GM18861 (cell line): ENCODE results near the gene NUP205.

Experiments used
- ATAC-seq: cut with Tn5 transposase; IDR thresholded peaks from one replicate; pipeline ENCODE4 v1.9.1; 2021; ENCODE audit not compliant: unreplicated experiment

Gene NUP205

DNA sequence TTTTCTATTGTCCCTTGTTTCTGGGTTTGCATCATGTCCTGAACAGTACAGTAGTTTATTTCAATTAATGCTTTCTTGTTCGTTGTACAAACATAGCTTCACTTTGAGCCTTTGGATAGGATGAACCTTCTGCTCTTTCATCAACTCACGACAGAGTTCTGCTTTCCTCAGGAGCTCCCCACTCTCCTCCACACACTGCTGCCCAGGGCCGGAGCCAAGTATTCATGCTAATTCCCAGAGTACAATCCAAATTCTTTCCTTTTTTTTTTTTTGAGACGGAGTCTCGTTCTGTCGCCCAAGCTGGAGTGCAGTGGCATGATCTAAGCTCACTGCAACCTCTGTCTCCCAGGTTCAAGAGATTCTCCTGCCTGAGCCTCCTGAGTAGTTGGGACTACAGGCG lies 7.5 kb upstream of the NUP205 start:
- ATAC-seq: no peak

DNA sequence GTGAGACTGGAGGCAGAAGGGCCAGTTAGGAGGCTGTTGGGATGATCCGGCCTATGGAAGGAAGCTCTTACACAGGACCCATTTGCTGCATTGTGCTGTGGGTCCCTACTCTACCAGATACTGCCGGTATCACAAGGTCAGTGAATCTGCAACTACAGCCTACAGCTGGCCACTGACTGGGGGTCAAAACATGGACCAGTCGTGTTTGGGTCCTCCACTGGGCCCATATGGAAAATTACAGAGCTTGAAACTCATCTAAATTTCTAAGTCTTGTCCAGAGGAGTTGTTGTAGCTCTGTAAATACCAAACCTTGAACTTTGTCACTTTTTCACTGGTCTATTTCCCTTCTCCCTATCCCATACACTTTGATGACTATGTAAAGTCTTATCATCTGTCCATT lies 5.6 kb upstream of the NUP205 start:
- ATAC-seq: no peak

DNA sequence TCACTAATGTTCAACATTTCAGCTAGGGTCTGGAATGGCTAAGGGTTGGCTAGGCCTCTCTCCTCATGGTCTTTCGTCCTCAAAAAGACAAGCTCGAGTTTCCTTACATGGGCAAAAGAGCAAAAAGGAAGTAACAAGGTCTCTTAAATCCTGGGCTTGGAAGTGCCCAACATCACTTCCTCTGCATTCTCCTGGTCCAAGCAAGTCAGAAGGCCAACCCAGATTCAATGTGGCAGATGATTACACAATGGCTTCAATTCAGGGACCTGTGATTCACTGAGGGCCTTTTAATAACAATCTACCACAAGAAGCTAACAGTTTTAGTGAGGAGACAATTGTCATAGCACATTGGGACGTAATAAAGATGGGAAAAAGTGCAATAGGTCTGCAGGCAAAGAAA lies 4.4 kb upstream of the NUP205 start:
- no peak for ATAC-seq

DNA sequence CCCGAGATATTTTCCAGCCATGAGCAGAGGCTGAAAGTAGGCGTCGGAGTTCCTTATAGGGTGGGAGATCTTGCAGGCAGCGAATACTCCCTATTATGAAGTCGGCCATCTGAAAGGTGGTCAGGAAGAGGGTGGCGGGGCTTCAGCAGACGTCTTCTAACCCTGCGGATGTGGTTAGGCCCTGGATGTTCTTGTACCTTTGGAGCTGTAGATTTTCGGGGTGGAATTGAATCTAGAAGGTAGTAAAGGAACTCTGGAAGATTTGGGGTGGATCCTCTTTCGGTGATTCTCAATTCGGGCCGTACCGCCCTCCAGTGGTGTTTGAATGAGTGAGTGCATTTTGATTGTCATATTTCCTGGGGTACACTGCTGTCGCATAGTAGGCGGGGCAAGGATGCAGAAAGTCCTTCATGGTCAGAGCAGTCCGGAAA lies 635 bp downstream of the NUP205 start:
- ATAC-seq: peak; percentile 81

DNA sequence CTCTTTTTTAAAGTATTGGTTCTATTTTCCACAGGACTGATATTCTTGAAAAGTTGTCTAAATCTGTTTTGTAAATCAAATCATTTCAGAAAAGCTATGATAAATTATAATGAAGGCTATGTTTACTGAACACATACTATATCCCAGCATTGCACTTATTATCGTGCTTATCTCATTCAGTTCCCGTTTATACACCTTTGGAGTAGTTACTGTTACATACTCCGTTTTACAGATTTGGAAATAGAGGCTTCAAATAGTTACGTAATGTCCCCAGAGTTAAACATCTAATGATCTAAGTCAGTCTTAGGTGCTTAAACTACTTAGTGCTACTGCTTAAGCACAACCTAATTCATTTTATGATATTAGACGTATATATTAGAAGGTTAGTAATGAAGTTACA lies 1.2 kb downstream of the NUP205 start:
- no peak for ATAC-seq

DNA sequence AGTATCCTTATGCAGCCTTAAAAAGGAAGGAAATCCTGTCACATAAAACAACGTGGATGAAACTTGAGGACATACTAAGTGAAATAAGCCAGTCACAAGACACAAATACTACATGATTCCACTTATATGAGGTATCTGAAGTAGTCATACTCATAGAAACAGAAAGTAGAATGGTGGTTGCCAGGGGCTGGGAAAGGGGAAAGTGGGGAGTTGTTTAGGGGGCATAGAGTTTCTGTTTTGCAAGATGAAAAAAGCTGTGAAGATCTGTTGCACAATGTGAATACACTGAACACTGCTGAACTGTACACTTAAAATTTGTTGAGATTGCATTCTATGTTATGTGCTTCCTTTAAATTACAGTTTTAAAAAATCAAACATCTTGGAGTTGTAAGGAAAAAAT lies 2.9 kb downstream of the NUP205 start:
- no peak for ATAC-seq

DNA sequence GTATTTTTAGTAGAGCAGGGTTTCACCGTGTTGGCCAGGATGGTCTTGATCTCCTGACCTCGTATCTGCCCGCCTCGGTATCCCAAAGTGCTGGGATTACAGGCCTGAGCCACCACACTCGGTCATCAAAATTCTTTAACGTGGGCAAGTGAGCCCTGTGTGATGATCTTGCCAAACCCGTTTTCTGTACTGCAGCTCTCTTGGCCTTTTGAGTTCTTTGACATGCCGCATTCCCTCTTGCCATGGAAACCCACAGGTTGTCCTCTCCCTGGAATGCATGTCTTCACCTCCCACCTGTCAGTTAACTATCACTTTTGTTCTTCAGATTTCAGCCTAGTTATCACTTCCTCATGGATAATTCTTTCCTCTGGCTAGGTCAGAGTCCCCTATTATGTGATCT lies 5.0 kb downstream of the NUP205 start:
- no peak for ATAC-seq

DNA sequence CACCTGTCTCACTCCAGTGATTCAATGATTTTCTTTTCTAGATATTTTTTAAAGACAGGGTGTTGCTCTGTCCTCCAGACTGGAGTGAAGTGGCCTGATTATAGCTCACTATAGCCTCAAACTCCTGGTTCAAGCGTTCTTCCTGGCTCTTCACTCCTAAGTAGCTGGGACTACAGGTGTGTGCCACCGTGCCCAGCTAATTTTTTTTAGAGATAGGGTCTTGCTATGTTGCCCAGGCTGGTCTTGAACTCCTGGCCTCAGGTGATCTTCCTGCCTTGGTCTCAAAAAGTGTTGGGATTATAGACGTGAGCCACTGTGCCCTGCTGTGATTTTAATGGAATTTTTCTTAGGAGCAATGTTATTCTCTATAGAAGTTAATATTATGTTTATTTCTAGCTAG lies 14.1 kb downstream of the NUP205 start:
- ATAC-seq: no peak

DNA sequence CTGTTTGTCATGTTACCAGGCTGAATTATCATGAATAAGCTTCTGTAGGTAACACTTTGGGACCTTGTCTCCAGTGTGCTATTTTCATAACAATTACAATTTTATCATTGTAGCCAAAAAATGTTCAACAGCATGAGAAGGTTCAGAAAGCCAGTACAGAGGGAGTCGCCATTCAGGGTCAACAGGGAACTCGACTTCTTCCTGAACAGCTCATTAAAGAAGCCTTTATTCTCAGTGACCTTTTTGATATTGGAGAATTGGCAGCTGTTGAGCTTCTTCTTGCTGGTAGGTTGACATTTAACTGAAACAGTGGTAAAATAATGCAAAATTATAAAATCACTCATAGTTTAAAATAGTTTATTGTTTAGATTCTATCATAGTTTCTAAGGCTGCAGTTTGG lies 15.8 kb downstream of the NUP205 start:
- ATAC-seq: no peak

DNA sequence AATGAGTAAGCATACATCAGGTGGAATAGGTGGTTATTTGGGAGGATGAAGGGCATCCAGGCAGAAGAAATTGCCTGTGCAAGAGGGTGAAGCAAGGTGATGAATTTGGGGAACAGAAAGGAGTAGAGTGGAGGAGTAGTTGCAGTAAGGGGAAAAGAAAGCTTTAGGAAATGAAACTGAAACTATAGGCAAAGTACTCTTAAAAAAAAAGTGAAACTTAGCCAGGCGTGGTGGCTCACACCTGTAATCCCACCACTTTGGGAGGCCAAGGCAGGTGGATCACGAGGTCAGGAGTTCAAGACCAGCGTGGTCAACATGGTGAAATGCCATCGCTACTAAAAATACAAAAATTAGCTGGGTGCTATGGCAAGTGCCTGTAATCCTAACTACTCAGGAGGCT lies 17.6 kb downstream of the NUP205 start:
- no peak for ATAC-seq

DNA sequence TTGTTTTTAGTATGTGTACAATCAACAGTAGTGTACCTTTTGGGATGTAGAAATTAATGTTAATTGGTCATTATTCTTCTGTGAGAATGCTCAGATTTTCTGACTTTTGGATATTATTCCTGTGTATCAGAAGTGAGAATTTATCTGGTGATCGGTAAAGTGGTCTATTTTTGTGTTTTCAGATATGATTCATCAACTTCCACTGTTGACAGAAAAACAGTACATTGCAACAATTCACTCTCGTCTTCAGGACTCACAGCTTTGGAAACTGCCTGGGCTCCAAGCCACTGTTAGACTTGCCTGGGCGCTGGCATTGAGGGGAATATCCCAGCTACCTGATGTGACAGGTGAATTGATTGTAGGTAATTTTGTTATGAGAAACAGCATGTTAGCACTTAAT lies 20.9 kb downstream of the NUP205 start:
- ATAC-seq: no peak

DNA sequence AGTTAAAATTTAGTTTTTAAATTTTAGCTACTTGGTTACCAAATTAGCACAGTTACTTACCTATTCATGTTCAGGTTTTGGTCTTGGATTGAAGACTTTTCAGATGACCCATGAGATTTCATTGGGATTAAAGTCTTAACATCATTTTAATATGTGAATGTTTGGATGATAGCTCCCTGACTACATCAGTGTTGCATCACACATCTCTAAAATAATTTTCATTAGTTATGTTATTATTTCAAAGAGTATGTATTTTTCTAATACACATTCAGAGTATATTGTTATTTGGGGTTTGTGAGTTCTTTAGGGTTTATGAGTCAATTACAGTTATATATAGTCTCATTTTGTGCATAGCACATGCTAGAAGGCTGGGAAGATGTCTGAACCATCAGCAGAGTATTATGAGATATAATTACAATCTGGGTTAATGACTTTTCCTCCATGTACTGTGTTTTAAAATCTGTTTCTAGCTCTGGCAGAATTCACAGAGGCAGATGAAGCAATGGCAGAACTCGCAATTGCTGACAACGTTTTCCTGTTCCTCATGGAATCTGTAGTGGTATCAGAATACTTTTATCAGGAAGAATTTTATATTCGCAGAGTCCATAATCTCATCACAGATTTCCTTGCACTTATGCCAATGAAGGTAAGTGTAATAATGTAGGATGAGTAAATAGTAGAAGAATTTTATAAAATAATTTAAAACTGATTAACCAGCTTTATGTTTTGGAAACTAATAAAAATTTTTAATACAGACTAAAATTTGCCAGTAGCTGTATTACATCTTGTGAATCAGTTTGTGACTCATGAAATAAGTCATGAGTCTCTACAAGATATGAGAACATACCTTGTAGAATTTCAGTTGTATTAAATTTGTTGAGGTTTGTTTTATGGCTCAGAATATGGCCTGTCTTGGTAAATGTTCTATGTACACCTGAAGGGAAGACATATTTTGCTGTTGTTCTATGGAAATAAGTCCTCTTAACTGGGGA lies 26.9 kb downstream of the NUP205 start:
- no peak for ATAC-seq

DNA sequence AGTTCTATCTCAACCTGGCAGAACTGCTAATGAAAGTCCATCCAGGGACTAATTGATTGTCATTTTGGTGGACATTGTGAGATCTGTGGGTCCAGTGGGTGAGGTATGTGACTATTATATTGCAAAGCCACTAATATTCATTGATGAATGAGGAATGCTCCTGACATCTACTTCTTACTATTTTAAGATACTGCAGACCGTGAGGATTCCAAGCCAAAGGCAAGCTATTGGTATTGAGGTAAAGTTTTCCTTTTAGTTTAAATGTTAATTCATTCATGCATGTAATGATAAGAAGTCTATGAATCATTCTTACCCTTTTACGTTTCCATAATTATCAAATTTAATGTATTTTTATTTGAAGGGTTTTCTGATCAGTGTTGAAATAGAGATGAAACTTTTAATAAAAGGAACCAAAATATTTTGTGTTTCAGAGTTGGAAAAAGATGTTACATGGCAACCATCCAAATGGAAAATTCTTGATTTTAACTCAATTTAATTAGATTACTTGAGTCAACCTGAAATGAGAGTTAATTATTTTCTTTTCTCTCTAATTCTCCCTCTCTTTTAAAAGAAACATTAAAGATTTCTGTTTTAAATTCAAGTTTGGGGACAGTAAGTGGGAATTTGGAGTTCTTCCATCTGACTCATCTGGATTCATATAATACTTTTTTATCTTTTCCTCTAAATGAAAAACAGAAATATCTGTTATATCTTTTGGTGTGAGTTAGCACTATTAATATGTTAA lies 39.6 kb downstream of the NUP205 start:
- no peak for ATAC-seq

DNA sequence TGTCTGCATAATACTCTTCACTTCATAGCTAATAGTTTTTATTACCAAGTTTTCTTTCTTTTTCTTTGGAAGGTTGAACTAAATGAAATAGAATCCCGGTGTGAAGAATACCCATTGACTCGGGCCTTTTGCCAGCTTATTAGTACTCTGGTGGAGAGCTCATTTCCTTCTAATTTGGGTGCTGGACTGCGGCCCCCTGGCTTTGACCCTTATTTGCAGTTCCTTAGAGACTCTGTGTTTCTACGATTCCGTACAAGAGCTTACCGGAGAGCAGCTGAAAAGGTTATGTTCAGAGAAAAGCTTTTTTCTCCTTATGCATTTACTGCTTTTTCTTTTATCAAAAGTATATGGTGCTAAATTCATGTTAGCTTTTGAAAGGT lies 40.2 kb downstream of the NUP205 start:
- no peak for ATAC-seq

DNA sequence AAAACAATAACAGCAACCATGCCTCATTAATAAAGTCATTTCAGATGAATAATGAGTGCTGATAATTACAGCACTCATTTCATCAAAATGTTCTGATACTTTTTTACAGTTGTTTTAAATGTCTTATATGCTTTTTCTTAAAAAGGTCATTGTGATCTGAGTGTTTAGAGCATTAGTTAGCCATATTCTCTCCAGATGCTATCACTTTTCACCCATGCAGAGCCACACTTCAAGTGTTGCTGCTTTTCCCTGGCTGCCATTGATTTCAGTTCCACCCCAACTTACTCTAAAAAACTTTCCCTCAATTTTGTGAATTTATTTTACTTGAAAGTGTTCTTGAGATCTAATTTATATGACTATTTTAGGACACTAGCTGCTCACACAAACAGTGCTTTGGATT lies 41.8 kb downstream of the NUP205 start:
- ATAC-seq: no peak

DNA sequence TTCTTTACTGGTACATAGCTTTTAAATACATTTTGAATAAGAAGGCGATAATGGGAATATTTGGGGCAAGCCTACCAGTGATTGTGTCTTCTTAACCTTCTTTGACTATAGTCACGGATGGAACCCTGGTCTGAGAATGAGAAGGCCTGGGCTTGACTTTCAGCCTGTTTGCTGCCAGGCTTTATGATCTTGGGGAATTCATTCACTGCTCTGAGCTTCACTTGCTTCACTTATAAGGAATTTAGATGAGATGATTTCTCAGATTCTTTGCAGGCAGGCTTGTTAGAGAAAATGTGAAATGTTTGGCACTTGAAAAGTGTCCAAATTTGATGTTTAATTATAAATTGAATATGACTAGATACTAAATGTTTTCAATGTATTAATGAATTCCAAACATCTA lies 42.5 kb downstream of the NUP205 start:
- ATAC-seq: no peak

DNA sequence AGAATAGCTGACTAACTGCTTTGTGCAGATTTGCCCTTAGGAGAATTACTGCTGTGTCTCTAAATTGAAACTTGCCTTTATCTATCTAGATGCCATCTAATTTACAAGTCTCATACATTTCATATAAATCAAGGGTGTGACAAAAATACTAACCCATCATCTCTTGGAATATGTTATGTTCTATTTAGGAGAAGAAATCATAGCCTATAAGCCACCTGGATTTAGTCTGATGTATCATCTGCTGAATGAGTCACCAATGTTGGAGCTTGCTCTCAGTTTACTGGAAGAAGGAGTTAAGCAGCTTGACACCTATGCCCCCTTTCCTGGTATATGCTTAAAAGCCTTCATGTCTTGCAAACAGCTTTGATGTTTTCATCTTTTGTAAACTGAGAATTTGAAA lies 43.5 kb downstream of the NUP205 start:
- no peak for ATAC-seq

DNA sequence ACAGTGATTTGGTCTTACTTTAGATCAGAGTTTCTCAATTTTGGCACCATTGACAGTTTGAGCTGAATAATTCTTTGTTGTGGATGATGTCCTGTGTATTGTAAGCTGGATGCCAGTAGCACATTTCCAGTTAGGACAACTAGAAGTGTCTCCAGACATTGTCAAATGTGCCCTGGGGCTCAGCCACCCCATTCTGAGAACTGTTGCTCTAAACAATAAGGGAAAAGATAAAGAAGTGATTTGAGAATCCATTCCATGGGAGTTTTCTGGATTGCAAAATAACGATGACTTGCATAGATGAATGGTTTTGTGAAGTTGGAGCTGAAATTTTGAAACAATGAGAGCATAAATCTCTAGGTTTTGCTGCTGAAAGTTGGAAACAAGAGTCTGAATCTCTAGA lies 44.6 kb downstream of the NUP205 start:
- ATAC-seq: no peak

DNA sequence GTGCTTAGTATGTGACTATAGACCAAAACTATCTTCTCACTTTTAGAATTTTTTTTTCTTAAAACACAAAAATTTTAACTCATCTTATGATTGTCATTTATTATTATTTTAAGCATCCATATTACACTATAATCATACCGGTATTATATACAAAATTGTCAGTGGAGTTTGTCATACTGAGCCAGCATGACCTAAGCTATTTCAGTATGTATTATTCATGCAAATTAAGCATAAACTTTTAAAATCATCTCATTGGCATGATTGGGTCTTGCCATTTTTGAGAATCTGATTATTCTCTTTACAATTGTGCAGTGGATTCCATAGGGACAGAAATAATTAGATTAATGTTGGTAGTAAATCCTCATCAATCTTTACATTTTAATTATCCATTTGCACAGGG lies 58.4 kb downstream of the NUP205 start:
- no peak for ATAC-seq

DNA sequence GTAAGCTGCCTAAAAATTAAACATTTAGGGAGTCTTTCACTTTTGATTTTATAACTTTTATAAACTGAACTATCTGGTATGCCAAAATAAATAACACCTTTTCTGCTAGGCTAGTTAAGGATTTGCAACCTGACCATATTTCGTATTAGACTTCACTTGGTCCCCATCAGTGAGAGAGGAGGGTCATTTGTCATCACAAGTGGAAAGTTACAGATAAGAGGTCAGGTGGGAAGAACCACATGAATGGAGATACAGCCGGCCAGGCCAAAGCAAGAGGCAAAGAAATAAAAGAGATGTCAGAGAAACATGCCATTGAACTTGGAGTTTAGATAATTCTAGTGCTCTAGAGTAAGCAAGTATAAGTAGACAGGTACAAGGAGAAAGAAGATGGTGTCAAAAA lies 60.1 kb downstream of the NUP205 start:
- no peak for ATAC-seq

DNA sequence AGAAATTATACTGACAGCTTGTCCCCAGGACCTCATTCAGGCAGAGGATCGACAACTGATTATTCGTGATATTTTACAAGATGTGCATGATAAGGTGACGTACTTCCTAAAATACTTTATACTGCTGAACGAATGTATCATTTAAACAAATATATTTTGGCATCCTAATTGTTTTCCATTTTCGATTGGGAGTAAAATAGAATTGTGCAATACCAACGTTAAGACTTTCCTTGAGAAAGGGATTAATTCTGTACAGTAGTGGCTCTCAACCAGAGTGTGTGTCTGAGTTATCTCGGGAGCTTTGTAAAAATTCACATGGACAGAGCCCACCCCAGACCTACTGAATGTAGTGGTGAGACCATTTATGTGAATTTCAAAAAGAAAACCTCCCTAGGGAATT lies 60.8 kb downstream of the NUP205 start:
- no peak for ATAC-seq

DNA sequence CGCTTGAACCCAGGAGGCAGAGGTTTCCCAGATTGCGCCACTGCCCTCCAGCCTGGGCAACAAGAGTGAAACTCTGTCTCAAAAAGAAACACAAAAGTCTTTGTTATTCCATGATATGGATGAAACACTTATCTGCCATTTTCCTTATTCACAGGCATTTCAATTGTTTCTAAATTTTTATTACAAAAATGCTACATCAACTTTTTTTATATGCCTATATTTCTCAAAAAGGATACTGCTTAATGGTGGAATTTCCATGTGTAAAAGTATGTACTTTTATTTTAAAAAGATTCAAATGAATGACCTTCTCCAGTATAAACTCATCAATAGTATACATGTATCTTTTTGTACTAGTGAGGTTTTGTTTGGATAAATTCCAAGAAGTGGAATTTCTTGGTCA lies 62.7 kb downstream of the NUP205 start:
- ATAC-seq: no peak
